H9 (cell line): ENCODE measurements around the gene HSPG2. TPM values are rescaled to one million over a fixed set of nuclear protein-coding genes. Genes with fewer than 3 reads are reported as not detected.

ENCODE experiments used
- DNase-seq: peaks from one replicate; pipeline ENCODE4 v3.0.0-alpha.2; 2017
- H2AFZ ChIP-seq: one replicate; pipeline ENCODE4 v1.6.1; 2013; ENCODE audit warnings: mild to moderate bottlenecking, low read length, control low read depth, moderate library complexity
- H2AK5ac ChIP-seq: 2 replicates; pipeline ENCODE4 v1.6.1; 2013; ENCODE audit warnings: low read length, control low read depth, mixed read lengths; ENCODE audit not compliant: insufficient read length
- H2BK120ac ChIP-seq: one replicate; pipeline ENCODE4 v1.6.1; 2013; ENCODE audit warnings: low read depth, mild to moderate bottlenecking, low read length, control low read depth, inconsistent platforms; ENCODE audit not compliant: poor library complexity, severe bottlenecking
- H2BK12ac ChIP-seq: 2 replicates; pipeline ENCODE4 v1.6.1; 2013; ENCODE audit warnings: low read length, control low read depth, mixed read lengths, low read depth; ENCODE audit not compliant: insufficient read length
- H2BK15ac ChIP-seq: 2 replicates; pipeline ENCODE4 v1.6.1; 2013; ENCODE audit warnings: low read depth, low read length, control low read depth
- H2BK20ac ChIP-seq: one replicate; pipeline ENCODE4 v1.6.1; 2013; ENCODE audit warnings: low read depth, mild to moderate bottlenecking, low read length, control low read depth, inconsistent platforms; ENCODE audit not compliant: poor library complexity, severe bottlenecking
- H2BK5ac ChIP-seq: 2 replicates; pipeline ENCODE4 v1.6.1; 2013; ENCODE audit warnings: low read length, control low read depth, mixed read lengths; ENCODE audit not compliant: insufficient read length
- H3K14ac ChIP-seq: 2 replicates; pipeline ENCODE4 v1.6.1; 2013; ENCODE audit warnings: low read length, control low read depth; ENCODE audit not compliant: insufficient read depth
- H3K18ac ChIP-seq: 2 replicates; pipeline ENCODE4 v1.6.1; 2013; ENCODE audit warnings: low read depth, mild to moderate bottlenecking, mixed read lengths, low read length, control low read depth; ENCODE audit not compliant: insufficient read length
- H3K23ac ChIP-seq: 2 replicates; pipeline ENCODE4 v1.6.1; 2013; ENCODE audit warnings: low read length, control low read depth, mixed read lengths, low read depth; ENCODE audit not compliant: insufficient read length
- H3K23me2 ChIP-seq: 2 replicates; pipeline ENCODE4 v1.6.1; 2013; ENCODE audit warnings: low read depth, mild to moderate bottlenecking, mixed read lengths, low read length, control low read depth; ENCODE audit not compliant: insufficient read length, poor library complexity, severe bottlenecking
- H3K27ac ChIP-seq: 2 replicates; pipeline ENCODE4 v1.5.1; 2013; ENCODE audit warnings: low read length, control low read depth, mixed read lengths, low read depth; ENCODE audit not compliant: insufficient read length
- H3K27me3 ChIP-seq: 2 replicates; pipeline ENCODE4 v1.6.1; 2013; ENCODE audit warnings: low read length, control low read depth, inconsistent platforms; ENCODE audit not compliant: insufficient read depth
- H3K4ac ChIP-seq: 2 replicates; pipeline ENCODE4 v1.6.1; 2013; ENCODE audit warnings: low read depth, mild to moderate bottlenecking, control low read depth, inconsistent platforms, low read length, moderate library complexity
- H3K4me1 ChIP-seq: 2 replicates; pipeline ENCODE4 v1.6.1; 2013; ENCODE audit warnings: low read length, control low read depth, inconsistent platforms; ENCODE audit not compliant: insufficient read depth
- H3K4me2 ChIP-seq: 2 replicates; pipeline ENCODE4 v1.6.1; 2013; ENCODE audit warnings: low read length, control low read depth, mixed read lengths; ENCODE audit not compliant: insufficient read length, insufficient read depth
- H3K56ac ChIP-seq: 2 replicates; pipeline ENCODE4 v1.6.1; 2013; ENCODE audit warnings: low read depth, mild to moderate bottlenecking, mixed read lengths, low read length, control low read depth; ENCODE audit not compliant: insufficient read length
- H3K79me1 ChIP-seq: 2 replicates; pipeline ENCODE4 v1.6.1; 2013; ENCODE audit warnings: low read depth, mild to moderate bottlenecking, moderate library complexity, low read length, control low read depth, inconsistent platforms; ENCODE audit not compliant: insufficient read depth, poor library complexity, severe bottlenecking
- H3K79me2 ChIP-seq: 2 replicates; pipeline ENCODE4 v1.6.1; 2013; ENCODE audit warnings: low read length, control low read depth, inconsistent platforms; ENCODE audit not compliant: insufficient read depth
- H3K9ac ChIP-seq: 2 replicates; pipeline ENCODE4 v1.6.1; 2013; ENCODE audit warnings: low read length, control low read depth, mixed read lengths; ENCODE audit not compliant: insufficient read length; ENCODE audit errors: extremely low read depth
- H3K9me3 ChIP-seq: one replicate; pipeline ENCODE4 v1.6.1; 2013; ENCODE audit warnings: low read depth, low read length, inconsistent platforms; ENCODE audit not compliant: control insufficient read depth
- H3T11ph ChIP-seq: one replicate; pipeline ENCODE4 v1.6.1; 2013; ENCODE audit warnings: mild to moderate bottlenecking, low read length, control low read depth, inconsistent platforms
- H4K20me1 ChIP-seq: one replicate; pipeline ENCODE4 v1.6.1; 2013; ENCODE audit not compliant: control insufficient read depth, insufficient read length, insufficient read depth
- H4K5ac ChIP-seq: 2 replicates; pipeline ENCODE4 v1.6.1; 2013; ENCODE audit warnings: low read depth, mild to moderate bottlenecking, mixed read lengths, low read length, control low read depth; ENCODE audit not compliant: insufficient read length
- H4K8ac ChIP-seq: replicated peaks from 2 replicates; pipeline ENCODE4 v1.6.1; 2013; ENCODE audit warnings: low read length, control low read depth, mixed read lengths, low read depth; ENCODE audit not compliant: insufficient read length
- H4K91ac ChIP-seq: 2 replicates; pipeline ENCODE4 v1.6.1; 2013; ENCODE audit warnings: low read depth, mild to moderate bottlenecking, moderate library complexity, mixed read lengths, low read length, control low read depth; ENCODE audit not compliant: insufficient read length
- H3K27ac Mint-ChIP-seq, 3 experiments: 2 replicates in 2 of 3; 3 replicates in 1 of 3; pipeline ENCODE4 v1.8.0; 2020 to 2021; ENCODE audit warnings: mixed read lengths in 3 of 3, mild to moderate bottlenecking in 1 of 3, moderate library complexity in 1 of 3
- H3K27me3 Mint-ChIP-seq: 2 replicates; pipeline ENCODE4 v1.8.0; 2021; ENCODE audit warnings: low read depth, mild to moderate bottlenecking, moderate library complexity, mixed read lengths
- H3K36me3 Mint-ChIP-seq, 3 experiments: 2 replicates in 2 of 3; 3 replicates in 1 of 3; pipeline ENCODE4 v1.8.0; 2020 to 2021; ENCODE audit warnings: low read depth in 3 of 3, mixed read lengths in 3 of 3; ENCODE audit not compliant: insufficient read depth in 1 of 3
- H3K4me1 Mint-ChIP-seq, 2 experiments: 2 replicates each; pipeline ENCODE4 v1.8.0; 2020; ENCODE audit warnings: mixed read lengths in 2 of 2
- H3K4me3 Mint-ChIP-seq, 2 experiments: 2 replicates in 1 of 2; 3 replicates in 1 of 2; pipeline ENCODE4 v1.8.0; 2020 to 2021; ENCODE audit warnings: mild to moderate bottlenecking in 2 of 2, mixed read lengths in 2 of 2, moderate library complexity in 1 of 2
- H3K9me3 Mint-ChIP-seq, 2 experiments: 2 replicates in 1 of 2; 3 replicates in 1 of 2; pipeline ENCODE4 v1.8.0; 2020; ENCODE audit warnings: mild to moderate bottlenecking in 2 of 2, mixed read lengths in 2 of 2, moderate library complexity in 1 of 2
- WGBS: extraction: QIAGEN DNeasy Blood & Tissue Kit; methylation state at CpG from one replicate; pipeline ENCODE4 v1.1.7; 2013; ENCODE audit warnings: missing lambda C conversion rate, low lambda C conversion rate, mixed read lengths; ENCODE audit not compliant: insufficient read length; ENCODE audit errors: extremely low coverage; 5-methylcytosine and 5-hydroxymethylcytosine counted together
- total RNA-seq: library from RNA; stranded (reverse); gene quantifications from 2 replicates; pipeline ENCODE4 v1.2.1, GENCODE V29; 2021
- TF ChIP-seq, protein P1 (sequence below): fragments of 200-600 bp; sonication (generic); conservative IDR thresholded peaks from 3 replicates; pipeline ENCODE4 v1.8.0; 2021; ENCODE audit warnings: antibody characterized with exemption, mild to moderate bottlenecking

Gene HSPG2
- total RNA-seq, 1 experiment from 2014 or later: 90.0 TPM

DNA sequence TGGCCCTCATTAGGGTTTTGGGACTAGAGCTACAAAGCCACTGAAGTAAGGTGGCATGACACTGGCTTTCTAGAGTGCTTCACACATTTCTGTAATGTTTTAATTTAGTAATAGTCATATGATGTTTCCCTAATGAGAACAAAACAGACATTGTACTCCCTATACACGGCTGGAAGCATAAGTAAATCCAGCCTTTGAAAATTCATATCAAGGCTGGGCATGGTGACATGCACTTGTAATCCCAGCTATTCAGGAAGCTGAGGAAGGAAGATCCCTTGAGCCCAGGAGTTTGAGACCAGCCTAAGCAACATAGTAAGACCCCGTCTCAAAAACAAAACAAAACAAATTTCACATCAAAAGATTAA is 161.6 kb downstream of the HSPG2 start:
- Histone ChIP-seq H4K5ac (no peak overlapping the region), H3K4ac (no peak overlapping the region), H2BK120ac (no peak overlapping the region), H2BK20ac (no peak overlapping the region), H2AFZ (no peak overlapping the region), H3K27ac (no peak overlapping the region), H3K79me1 (peaks cover 7% of the 10 kb centered on the region), H3K9ac (no peak overlapping the region), H3K23me2 (no peaks in the 10 kb centered on the region), H3K9me3 (no peaks in the 10 kb centered on the region), H3T11ph (no peak overlapping the region), H3K23ac (no peak overlapping the region), H4K8ac (no peak overlapping the region), H3K18ac (no peak overlapping the region), H3K14ac (no peak overlapping the region), H3K56ac (no peak overlapping the region), H2AK5ac (no peak overlapping the region), H4K20me1 (no peaks in the 10 kb centered on the region), H2BK5ac (no peak overlapping the region), H3K27me3 (no peaks in the 10 kb centered on the region), H3K4me2 (no peak overlapping the region), H3K4me1 (no peaks in the 10 kb centered on the region), H2BK12ac (no peak overlapping the region), H2BK15ac (no peak overlapping the region), H3K79me2 (peaks cover 59% of the 10 kb centered on the region), H4K91ac (no peak overlapping the region)
- Mint-ChIP-seq H3K36me3 (peaks cover 7 to 14% (median 8%) of the 10 kb centered on the region in 3 experiments; a peak in 6 of 7 replicates), H3K4me3 (no peak overlapping the region), H3K27ac (peak overlapping the region in 2 of 3 experiments; percentile 7 to 67; a peak in 2 of 7 replicates), H3K27me3 (no peaks in the 10 kb centered on the region; the same call in 1 of the 2 replicates), H3K9me3 (peaks cover 5 to 11% of the 10 kb centered on the region in 2 experiments; a peak in 3 of 5 replicates), H3K4me1 (peaks cover 2 to 7% of the 10 kb centered on the region in 2 experiments; a peak in 3 of 4 replicates)
- TF ChIP-seq, protein P1, sequence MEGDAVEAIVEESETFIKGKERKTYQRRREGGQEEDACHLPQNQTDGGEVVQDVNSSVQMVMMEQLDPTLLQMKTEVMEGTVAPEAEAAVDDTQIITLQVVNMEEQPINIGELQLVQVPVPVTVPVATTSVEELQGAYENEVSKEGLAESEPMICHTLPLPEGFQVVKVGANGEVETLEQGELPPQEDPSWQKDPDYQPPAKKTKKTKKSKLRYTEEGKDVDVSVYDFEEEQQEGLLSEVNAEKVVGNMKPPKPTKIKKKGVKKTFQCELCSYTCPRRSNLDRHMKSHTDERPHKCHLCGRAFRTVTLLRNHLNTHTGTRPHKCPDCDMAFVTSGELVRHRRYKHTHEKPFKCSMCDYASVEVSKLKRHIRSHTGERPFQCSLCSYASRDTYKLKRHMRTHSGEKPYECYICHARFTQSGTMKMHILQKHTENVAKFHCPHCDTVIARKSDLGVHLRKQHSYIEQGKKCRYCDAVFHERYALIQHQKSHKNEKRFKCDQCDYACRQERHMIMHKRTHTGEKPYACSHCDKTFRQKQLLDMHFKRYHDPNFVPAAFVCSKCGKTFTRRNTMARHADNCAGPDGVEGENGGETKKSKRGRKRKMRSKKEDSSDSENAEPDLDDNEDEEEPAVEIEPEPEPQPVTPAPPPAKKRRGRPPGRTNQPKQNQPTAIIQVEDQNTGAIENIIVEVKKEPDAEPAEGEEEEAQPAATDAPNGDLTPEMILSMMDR: no peak
- DNase-seq: no peak
- no CpG with 5 or more reads among the region's 2 CpGs for WGBS
